GM23338 (cell line): ENCODE data around the gene DNAJA1. TPM values are rescaled to one million over a fixed set of nuclear protein-coding genes. Genes with fewer than 3 reads are reported as not detected.

Experiments
- ATAC-seq: fragments of 200-7000 bp; cut with Tn5 transposase; 3 replicates; pipeline ENCODE4 v1.9.1; 2020
- DNase-seq: peaks from one replicate; pipeline ENCODE4 v3.0.0-alpha.2; 2015; ENCODE audit warnings: low spot score
- H2AFZ ChIP-seq: fragments of 200-600 bp; sonication (generic); 2 replicates; pipeline ENCODE4 v1.8.0; 2016; ENCODE audit warnings: antibody characterized with exemption, mild to moderate bottlenecking, moderate library complexity
- H3F3A ChIP-seq: fragments of 200-600 bp; sonication (generic); replicated peaks from 2 replicates; pipeline ENCODE4 v1.8.0; 2017; ENCODE audit warnings: antibody characterized with exemption, mixed run types, low read depth
- H3K27ac ChIP-seq: fragments of 200-600 bp; sonication (generic); 2 replicates; pipeline ENCODE4 v1.6.1; 2016; ENCODE audit warnings: low read depth
- H3K27me3 ChIP-seq: fragments of 200-600 bp; sonication (generic); 2 replicates; pipeline ENCODE4 v1.8.0; 2016; ENCODE audit warnings: mild to moderate bottlenecking, mixed run types, moderate library complexity; ENCODE audit not compliant: insufficient read depth
- H3K36me3 ChIP-seq: fragments of 200-600 bp; sonication (generic); 2 replicates; pipeline ENCODE4 v1.8.0; 2016; ENCODE audit warnings: mild to moderate bottlenecking; ENCODE audit not compliant: insufficient read depth
- H3K4me1 ChIP-seq: fragments of 200-600 bp; sonication (generic); 2 replicates; pipeline ENCODE4 v1.8.0; 2016; ENCODE audit warnings: mild to moderate bottlenecking, moderate library complexity; ENCODE audit not compliant: insufficient read depth
- H3K4me2 ChIP-seq: fragments of 200-600 bp; sonication (generic); 2 replicates; pipeline ENCODE4 v1.7.1; 2017; ENCODE audit warnings: mixed run types
- H3K4me3 ChIP-seq: fragments of 200-600 bp; sonication (generic); 2 replicates; pipeline ENCODE4 v1.6.1; 2016; ENCODE audit warnings: mixed run types
- H3K79me2 ChIP-seq: fragments of 200-600 bp; sonication (generic); replicated peaks from 2 replicates; pipeline ENCODE4 v1.8.0; 2017; ENCODE audit warnings: mild to moderate bottlenecking; ENCODE audit not compliant: insufficient read depth
- H3K9me2 ChIP-seq: fragments of 200-600 bp; sonication (generic); 2 replicates; pipeline ENCODE4 v1.8.0; 2017; ENCODE audit not compliant: insufficient read depth
- H4K20me1 ChIP-seq: fragments of 200-600 bp; sonication (generic); replicated peaks from 2 replicates; pipeline ENCODE4 v1.8.0; 2017; ENCODE audit warnings: mild to moderate bottlenecking; ENCODE audit not compliant: insufficient read depth
- H3K27ac Mint-ChIP-seq: 2 replicates; pipeline ENCODE4 v1.8.0; 2020; ENCODE audit warnings: inconsistent platforms, mild to moderate bottlenecking, moderate library complexity, mixed read lengths
- H3K27me3 Mint-ChIP-seq: 3 replicates; pipeline ENCODE4 v1.8.0; 2022; ENCODE audit warnings: low read depth, mild to moderate bottlenecking, moderate library complexity, mixed read lengths, inconsistent platforms; ENCODE audit not compliant: insufficient read depth, poor library complexity
- H3K36me3 Mint-ChIP-seq: 3 replicates; pipeline ENCODE4 v1.8.0; 2021; ENCODE audit warnings: low read depth, mild to moderate bottlenecking, inconsistent platforms, moderate library complexity, mixed read lengths
- H3K4me1 Mint-ChIP-seq: 3 replicates; pipeline ENCODE4 v1.8.0; 2020; ENCODE audit warnings: mild to moderate bottlenecking, inconsistent platforms, mixed read lengths
- H3K4me3 Mint-ChIP-seq: 3 replicates; pipeline ENCODE4 v1.8.0; 2021; ENCODE audit warnings: moderate library complexity, mild to moderate bottlenecking, inconsistent platforms, mixed read lengths
- H3K9me3 Mint-ChIP-seq: 3 replicates; pipeline ENCODE4 v1.8.0; 2020; ENCODE audit warnings: moderate library complexity, mild to moderate bottlenecking, inconsistent platforms, mixed read lengths
- CREB1 ChIP-seq: fragments of 250-450 bp; sonication (Bioruptor Pico); IDR thresholded peaks from 2 replicates; pipeline ENCODE4 v1.5.0; 2020; ENCODE audit warnings: low read depth, mild to moderate bottlenecking, moderate library complexity
- CTCF ChIP-seq, 2 experiments: fragments of 200-600 bp in 1 of 2; sonication (generic) in 1 of 2; conservative IDR thresholded peaks; 2 replicates each; pipeline versions ENCODE4 v1.5.1 to v1.6.1; 2016 to 2017; ENCODE audit warnings: antibody characterized with exemption in 2 of 2, low read depth in 2 of 2, mild to moderate bottlenecking in 2 of 2, moderate library complexity in 1 of 2
- ETS1 ChIP-seq: IDR thresholded peaks from 2 replicates; pipeline ENCODE4 v1.6.1; 2016; ENCODE audit warnings: antibody characterized with exemption
- EZH2 ChIP-seq: fragments of 200-600 bp; sonication (generic); IDR thresholded peaks from one replicate; pipeline ENCODE4 v1.8.0; 2017; ENCODE audit warnings: antibody characterized with exemption, mild to moderate bottlenecking, low read depth; ENCODE audit not compliant: unreplicated experiment
- EZH2phosphoT487 ChIP-seq: fragments of 200-600 bp; sonication (generic); IDR thresholded peaks from one replicate; pipeline ENCODE4 v1.8.1; 2018; ENCODE audit warnings: antibody characterized with exemption; ENCODE audit not compliant: unreplicated experiment
- JUNB ChIP-seq: IDR thresholded peaks from one replicate; pipeline ENCODE4 v1.6.1; 2016; ENCODE audit warnings: antibody characterized with exemption; ENCODE audit not compliant: unreplicated experiment
- NANOG ChIP-seq: IDR thresholded peaks from 2 replicates; pipeline ENCODE4 v1.6.1; 2016; ENCODE audit warnings: antibody characterized with exemption, borderline replicate concordance
- POLR2AphosphoS5 ChIP-seq: IDR thresholded peaks from 2 replicates; pipeline ENCODE4 v1.6.1; 2016; ENCODE audit warnings: antibody characterized with exemption, low read depth
- REST ChIP-seq: IDR thresholded peaks from one replicate; pipeline ENCODE4 v1.6.1; 2018; ENCODE audit warnings: antibody characterized with exemption; ENCODE audit not compliant: unreplicated experiment
- STAT1 ChIP-seq: IDR thresholded peaks from one replicate; pipeline ENCODE4 v1.6.1; 2016; ENCODE audit warnings: antibody characterized with exemption; ENCODE audit not compliant: unreplicated experiment
- ZNF114 ChIP-seq: fragments of 250-450 bp; sonication (Bioruptor Pico); IDR thresholded peaks from 2 replicates; pipeline ENCODE4 v1.5.0; 2020; ENCODE audit warnings: mild to moderate bottlenecking, moderate library complexity
- ZNF331 ChIP-seq: fragments of 250-450 bp; sonication (Bioruptor Pico); IDR thresholded peaks from 2 replicates; pipeline ENCODE4 v1.5.0; 2020; ENCODE audit warnings: low read depth, mild to moderate bottlenecking, moderate library complexity
- ZNF462 ChIP-seq: fragments of 250-450 bp; sonication (Bioruptor Pico); IDR thresholded peaks from 2 replicates; pipeline ENCODE4 v1.5.0; 2020; ENCODE audit warnings: mild to moderate bottlenecking, moderate library complexity
- polyA plus RNA-seq: library from polyadenylated mRNA; unstranded; fragments of >200 nt; fragmentation: Nextera tagmentation; extraction: Ambion mirVana; gene quantifications from 2 replicates; pipeline ENCODE4 v1.2.1, GENCODE V29; 2016
- total RNA-seq: library from RNA; depleted of rRNA; stranded (reverse); fragments of >200 nt; shearing (Covaris generic); gene quantifications from 2 replicates; pipeline ENCODE4 v1.2.3, GENCODE V29; 2014

The DNAJA1 gene
- total and polyA plus RNA-seq, 2 experiments from 2014 or later, result 95.4 to 115 TPM

GRCh38 chr9:33024126-33024965 lies 727 bp upstream of the DNAJA1 start:
- Mint-ChIP-seq H3K4me3 (peak overlapping the region; percentile 98), H3K36me3 (peaks cover 63% of the 10 kb centered on the region), H3K27ac (peak overlapping the region; percentile 98), H3K27me3 (peaks cover 8% of the 10 kb centered on the region), H3K9me3 (no peaks in the 10 kb centered on the region), H3K4me1 (peaks cover 34% of the 10 kb centered on the region)
- peaks cover 93% of the 10 kb centered on the region for H3K79me2 ChIP-seq
- H3K27ac ChIP-seq, result peak overlapping the region; percentile 86; the same call in 1 of the 2 replicates
- H3F3A ChIP-seq, result no peaks in the 10 kb centered on the region; the same call in none of the 2 replicates
- H3K4me1 ChIP-seq, result peaks cover 34% of the 10 kb centered on the region
- no peak for DNase-seq
- TF ChIP-seq POLR2AphosphoS5 (no peak), ZNF331 (CRISPR knock-in tag) (no peak), EZH2 (no peak), ETS1 (no peak), ZNF462 (CRISPR knock-in tag) (no peak), NANOG (no peak), STAT1 (no peak), ZNF114 (CRISPR knock-in tag) (no peak), CTCF (conservative IDR thresholded peaks at IDR 0.05; ENCODE audit: low read depth in 2 of 2) (no peak), CREB1 (no peak), JUNB (no peak), REST (no peak), EZH2phosphoT487 (no peak)
- peak overlapping the region; percentile 100 for H3K4me2 ChIP-seq
- H3K36me3 ChIP-seq, result peaks cover 28% of the 10 kb centered on the region
- peaks cover 38% of the 10 kb centered on the region for H4K20me1 ChIP-seq
- H3K9me2 ChIP-seq, result no peaks in the 10 kb centered on the region
- no peaks in the 10 kb centered on the region for H3K27me3 ChIP-seq
- peak overlapping the region; percentile 94 for H3K4me3 ChIP-seq
- peak; percentile 42; the same call in 2 of the 3 replicates for ATAC-seq
- H2AFZ ChIP-seq, result 0 out of 2 replicates have a peak overlapping the region, but pooled peaks have one; percentile 85
